HepG2 (cell line): ENCODE results near the gene TOMM20. TPM values are rescaled to one million over a fixed set of nuclear protein-coding genes. Genes with fewer than 3 reads are reported as not detected.

ENCODE experiments used
- ATAC-seq: fragments of 200-7000 bp; cut with Tn5 transposase; 3 replicates; pipeline ENCODE4 v1.9.1; 2020; ENCODE audit warnings: mild to moderate bottlenecking, moderate library complexity
- BruUV-seq: library from RNA; stranded (reverse); fragments of 400-500 nt; replicated peaks from 2 replicates; lab custom pipeline; 2021; lab: Mats Ljungman, UMichigan
- CTCF ChIA-PET: fragments of 300-600 bp; formaldehyde crosslinking; extraction: SDS; loops from one replicate; lab custom pipeline; 2021; ENCODE audit warnings: low total read pairs, inconsistent platforms, low intra/inter-chr PET ratio; lab: Yijun Ruan, JAX
- POLR2A ChIA-PET: fragments of 350-600 bp; sonication (Branson Sonifier 250); formaldehyde crosslinking; loops from one replicate; lab custom pipeline; 2020; ENCODE audit warnings: antibody characterized with exemption, inconsistent platforms; lab: Yijun Ruan, JAX
- DNase-seq: peaks from one replicate; pipeline ENCODE4 v3.0.0-alpha.2; 2015; ENCODE audit warnings: low spot score
- FAIRE-seq: peaks from 3 replicates; lab custom pipeline; 2011; peaks lifted over from hg19 to GRCh38; lab: Jason Lieb, UNC
- H2AFZ ChIP-seq: one replicate; pipeline ENCODE4 v1.6.1; 2011; ENCODE audit warnings: low read length, inconsistent platforms
- H3K27ac ChIP-seq: fragments of 300-600 bp; 3 replicates; pipeline ENCODE4 v1.8.0; 2011; ENCODE audit warnings: mixed run types, mild to moderate bottlenecking, mixed read lengths, low read length, inconsistent platforms; ENCODE audit not compliant: insufficient read depth; ENCODE audit errors: extremely low read length
- H3K27me3 ChIP-seq, 2 experiments: fragments of 200-600 bp in 1 of 2; 2 replicates in 1 of 2; 3 replicates in 1 of 2; pipeline versions ENCODE4 v1.6.0 to v1.8.0; 2011; ENCODE audit warnings: low read length in 2 of 2, mild to moderate bottlenecking in 2 of 2, moderate library complexity in 2 of 2, inconsistent platforms in 1 of 2; ENCODE audit not compliant: insufficient read depth in 2 of 2, control insufficient read depth in 1 of 2
- H3K36me3 ChIP-seq, 2 experiments: fragments of 200-600 bp in 1 of 2; replicated peaks in 1 of 2; 2 replicates in 1 of 2; 3 replicates in 1 of 2; pipeline versions ENCODE4 v1.5.1 to v1.8.0; 2011; ENCODE audit warnings: low read length in 2 of 2, inconsistent platforms in 1 of 2; ENCODE audit not compliant: insufficient read depth in 2 of 2, control insufficient read depth in 1 of 2
- H3K4me1 ChIP-seq: 2 replicates; pipeline ENCODE4 v1.5.1; 2012; ENCODE audit warnings: low read length, inconsistent platforms; ENCODE audit not compliant: insufficient read depth
- H3K4me2 ChIP-seq: 2 replicates; pipeline ENCODE4 v1.6.0; 2011; ENCODE audit warnings: low read depth, low read length, inconsistent platforms
- H3K4me3 ChIP-seq, 3 experiments: fragments of 200-600 bp in 1 of 3; sonication (generic), shearing (Covaris generic) in 1 of 3; replicated peaks in 1 of 3; 2 replicates each; pipeline ENCODE4 v1.5.1; 2011 to 2016; ENCODE audit warnings: low read length in 3 of 3, inconsistent platforms in 2 of 3, low read depth in 2 of 3, mild to moderate bottlenecking in 2 of 3, control low read depth in 1 of 3, mixed read lengths in 1 of 3; ENCODE audit not compliant: insufficient read depth in 1 of 3
- H3K79me2 ChIP-seq: one replicate; pipeline ENCODE4 v1.6.1; 2011; ENCODE audit warnings: low read length, inconsistent platforms; ENCODE audit not compliant: insufficient read depth
- H3K9ac ChIP-seq: 2 replicates; pipeline ENCODE4 v1.6.0; 2011; ENCODE audit warnings: mild to moderate bottlenecking, low read depth, low read length, inconsistent platforms; ENCODE audit not compliant: insufficient read depth
- H3K9me3 ChIP-seq: 2 replicates; pipeline ENCODE4 v1.5.1; 2012; ENCODE audit warnings: mild to moderate bottlenecking, low read length
- H4K20me1 ChIP-seq: 2 replicates; pipeline ENCODE4 v1.6.0; 2011; ENCODE audit warnings: inconsistent platforms, mild to moderate bottlenecking, low read length, moderate library complexity; ENCODE audit not compliant: insufficient read depth
- CEBPB ChIP-seq: IDR thresholded peaks from 2 replicates; pipeline ENCODE4 v1.6.1; 2011; ENCODE audit warnings: low read depth, low read length, improper control_type of control experiment, borderline replicate concordance
- NFATC3 ChIP-seq: sonication (generic); formaldehyde crosslinking; IDR thresholded peaks from 2 replicates; pipeline ENCODE4 v1.5.1; 2020; ENCODE audit warnings: mild to moderate bottlenecking, missing genetic modification reagents
- NFKB2 ChIP-seq: sonication (generic); formaldehyde crosslinking; IDR thresholded peaks from 2 replicates; pipeline ENCODE4 v1.4.0; 2020; ENCODE audit warnings: missing genetic modification reagents, borderline replicate concordance
- PHF5A ChIP-seq: IDR thresholded peaks from one replicate; pipeline ENCODE4 v1.6.1; 2018; ENCODE audit warnings: low read depth, missing genetic modification reagents; ENCODE audit not compliant: unreplicated experiment
- STAG1 ChIP-seq: sonication (generic); formaldehyde crosslinking; IDR thresholded peaks from 2 replicates; pipeline ENCODE4 v1.4.0; 2020; ENCODE audit warnings: missing genetic modification reagents
- TSC22D2 ChIP-seq: sonication (generic); formaldehyde crosslinking; IDR thresholded peaks from 2 replicates; pipeline ENCODE4 v1.5.1; 2020; ENCODE audit warnings: missing genetic modification reagents, mild to moderate bottlenecking, borderline replicate concordance
- ZNF124 ChIP-seq: sonication (generic); formaldehyde crosslinking; IDR thresholded peaks from 2 replicates; pipeline ENCODE4 v1.4.0; 2020; ENCODE audit warnings: missing genetic modification reagents
- ZNF326 ChIP-seq: sonication (generic); formaldehyde crosslinking; IDR thresholded peaks from 2 replicates; pipeline ENCODE4 v1.4.0; 2020; ENCODE audit warnings: missing genetic modification reagents, borderline replicate concordance
- ZNF549 ChIP-seq: sonication (generic); formaldehyde crosslinking; IDR thresholded peaks from 2 replicates; pipeline ENCODE4 v1.5.0; 2020; ENCODE audit warnings: missing genetic modification reagents
- WGBS: methylation state at CpG from one replicate; pipeline ENCODE4 v1.1.6; 2017; ENCODE audit warnings: low lambda C conversion rate; 5-methylcytosine and 5-hydroxymethylcytosine counted together
- in situ Hi-C: cut with HindIII; loops from 2 replicates; pipeline ENCODE4 v1.10.0; 2017; ENCODE audit warnings: low pct_unique_long_range_greater_than_20kb; ENCODE audit not compliant: extremely low pct_ligation_motif_present
- intact Hi-C: fragments of 100-400 bp; cut with micrococcal nuclease; formaldehyde crosslinking; loops from one replicate; pipeline ENCODE4 v1.10.0; 2022; ENCODE audit not compliant: unreplicated experiment
- polyA plus RNA-seq, 8 experiments: library from polyadenylated mRNA; depleted of rRNA in 3 of 8; stranded (reverse) in 7 of 8; unstranded in 1 of 8; fragments of >200 nt; fragmentation: Illumina TruSeq in 4 of 8; extraction: Trizol in 4 of 8; gene quantifications; 2 replicates each; pipeline versions ENCODE4 v1.2.1 to v1.2.3, GENCODE V29; 2011 to 2016; ENCODE audit warnings: low read depth in 4 of 8, missing spikeins in 1 of 8, mixed read lengths in 1 of 8; ENCODE audit not compliant: insufficient read depth in 1 of 8
- total RNA-seq, 5 experiments: library from RNA; depleted of rRNA; stranded (reverse); fragments of >200 nt; fragmentation: Illumina TruSeq; extraction: Trizol; gene quantifications; 2 replicates each; pipeline ENCODE4 v1.2.3, GENCODE V29; 2016; ENCODE audit warnings: low read depth in 1 of 5
- TF ChIP-seq, protein P1 (sequence below), 2 experiments: sonication (generic) in 1 of 2; formaldehyde crosslinking in 1 of 2; IDR thresholded peaks; 2 replicates each; pipeline versions ENCODE4 v1.6.1 to v1.9.0; 2014 to 2022; ENCODE audit warnings: antibody characterized with exemption in 1 of 2, borderline replicate concordance in 1 of 2, inconsistent platforms in 1 of 2, low read depth in 1 of 2, missing genetic modification reagents in 1 of 2

Gene TOMM20
- total and polyA plus RNA-seq, 2 of the 13 experiments (the other 11 are each of a cell fraction or from before 2014, with no cell fraction given) = 153 to 376 TPM

DNA sequence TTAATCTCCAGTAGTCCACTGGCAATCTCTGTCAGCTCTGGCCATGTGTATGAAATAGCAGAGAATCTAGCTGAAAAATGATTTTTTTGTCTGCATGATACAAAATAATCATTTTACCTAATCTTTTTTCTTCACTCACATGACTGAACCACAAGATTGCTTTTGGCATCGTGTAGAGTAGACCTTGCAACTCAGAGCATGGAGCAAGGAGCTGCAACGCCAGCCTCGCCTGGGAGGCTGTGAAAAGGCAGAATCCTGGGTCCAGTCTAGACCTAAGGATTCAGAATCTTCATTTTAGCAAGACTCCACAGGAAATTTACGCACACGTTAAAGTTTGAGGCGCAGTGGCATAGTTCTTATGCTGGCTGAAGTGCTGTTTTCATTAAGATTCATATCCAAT lies 40.2 kb downstream of the TOMM20 start:
- POLR2A ChIA-PET = interaction anchor here (2.1 kb wide), 1 partner anchor 113 kb away, joined by 7 read pairs; no protein-coding TSS in a partner anchor
- intact Hi-C loops = loop anchor here (10.0 kb wide), 1 partner anchor 334 kb away; no protein-coding TSS in a partner anchor

More for the DNA sequence above, 40.2 kb downstream of the TOMM20 start:
- H4K20me1 ChIP-seq = no peaks in the 10 kb centered on the region
- no peak for TF ChIP-seq ZNF326
- TF ChIP-seq PHF5A (CRISPR knock-in tag) = no peak
- TF ChIP-seq, protein P1, sequence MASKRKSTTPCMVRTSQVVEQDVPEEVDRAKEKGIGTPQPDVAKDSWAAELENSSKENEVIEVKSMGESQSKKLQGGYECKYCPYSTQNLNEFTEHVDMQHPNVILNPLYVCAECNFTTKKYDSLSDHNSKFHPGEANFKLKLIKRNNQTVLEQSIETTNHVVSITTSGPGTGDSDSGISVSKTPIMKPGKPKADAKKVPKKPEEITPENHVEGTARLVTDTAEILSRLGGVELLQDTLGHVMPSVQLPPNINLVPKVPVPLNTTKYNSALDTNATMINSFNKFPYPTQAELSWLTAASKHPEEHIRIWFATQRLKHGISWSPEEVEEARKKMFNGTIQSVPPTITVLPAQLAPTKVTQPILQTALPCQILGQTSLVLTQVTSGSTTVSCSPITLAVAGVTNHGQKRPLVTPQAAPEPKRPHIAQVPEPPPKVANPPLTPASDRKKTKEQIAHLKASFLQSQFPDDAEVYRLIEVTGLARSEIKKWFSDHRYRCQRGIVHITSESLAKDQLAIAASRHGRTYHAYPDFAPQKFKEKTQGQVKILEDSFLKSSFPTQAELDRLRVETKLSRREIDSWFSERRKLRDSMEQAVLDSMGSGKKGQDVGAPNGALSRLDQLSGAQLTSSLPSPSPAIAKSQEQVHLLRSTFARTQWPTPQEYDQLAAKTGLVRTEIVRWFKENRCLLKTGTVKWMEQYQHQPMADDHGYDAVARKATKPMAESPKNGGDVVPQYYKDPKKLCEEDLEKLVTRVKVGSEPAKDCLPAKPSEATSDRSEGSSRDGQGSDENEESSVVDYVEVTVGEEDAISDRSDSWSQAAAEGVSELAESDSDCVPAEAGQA (IDR thresholded peaks at IDR 0.05; ENCODE audit: low read depth) = no peak
- TF ChIP-seq, protein P1 (CRISPR knock-in tag; IDR thresholded peaks at IDR 0.05; ENCODE audit: borderline replicate concordance) = no peak
- TF ChIP-seq TSC22D2 (CRISPR knock-in tag) = no peak
- no peak for TF ChIP-seq ZNF124 (CRISPR knock-in tag)
- TF ChIP-seq NFKB2 (CRISPR knock-in tag) = no peak
- TF ChIP-seq ZNF549 = no peak
- TF ChIP-seq NFATC3 (CRISPR knock-in tag) = no peak
- TF ChIP-seq STAG1 (CRISPR knock-in tag) = no peak
- TF ChIP-seq CEBPB = no peak
- TF ChIP-seq, all 625 proteins: peak for 0
- H3K4me3 ChIP-seq = no peak overlapping the region
- H3K79me2 ChIP-seq = no peaks in the 10 kb centered on the region
- BruUV-seq = no TSS peak
- no peak for FAIRE-seq
- no peak overlapping the region for H2AFZ ChIP-seq
- 84% methylated on average over 6 of the region's 6 CpGs for whole genome bisulfite sequencing
- no peak overlapping the region for H3K27ac ChIP-seq
- H3K27me3 ChIP-seq = no peaks in the 10 kb centered on the region
- no peaks in the 10 kb centered on the region for H3K36me3 ChIP-seq
- no peak for DNase-seq
- H3K4me2 ChIP-seq = no peak overlapping the region
- in situ Hi-C loops = loop anchor here (10.0 kb wide), 2 partner anchors 194 to 364 kb away; no protein-coding TSS in a partner anchor
- no peak overlapping the region for H3K9ac ChIP-seq
- CTCF ChIA-PET = no interaction called here
- peaks cover 53% of the 10 kb centered on the region for H3K4me1 ChIP-seq
- no peak for ATAC-seq
- no peaks in the 10 kb centered on the region for H3K9me3 ChIP-seq
